SHP77 (cell line): ENCODE measurements around the gene CIAO3.

Experiments
- DNase-seq, 2 experiments: peaks; one replicate each; lab custom pipeline; 2025; lab: John Stamatoyannopoulos, UW

CIAO3 gene

GRCh38 chr16:775236-775796 lies 34.5 kb upstream of the CIAO3 start:
- DNase-seq: no peak

GRCh38 chr16:774086-775001 lies 33.5 kb upstream of the CIAO3 start:
- DNase-seq: no peak

- no peak for DNase-seq
These were observed 32.2 kb upstream of the CIAO3 start for GRCh38 chr16:772959-773358.

GRCh38 chr16:770411-770810 lies 29.6 kb upstream of the CIAO3 start:
- DNase-seq: no peak

- DNase-seq: no peak
These were observed 29.1 kb upstream of the CIAO3 start for GRCh38 chr16:769934-770333.

- DNase-seq: no peak
These were observed 28.5 kb upstream of the CIAO3 start for GRCh38 chr16:769184-769784.

- no peak for DNase-seq
These were observed 27.6 kb upstream of the CIAO3 start for GRCh38 chr16:768428-768827.

GRCh38 chr16:767743-768235 lies 27.0 kb upstream of the CIAO3 start:
- no peak for DNase-seq

GRCh38 chr16:766820-767640 lies 26.2 kb upstream of the CIAO3 start:
- no peak for DNase-seq

- no peak for DNase-seq
These were observed 25.4 kb upstream of the CIAO3 start for GRCh38 chr16:766008-766819.

GRCh38 chr16:765488-765865 lies 24.7 kb upstream of the CIAO3 start:
- no peak for DNase-seq

- DNase-seq: no peak
These were observed 24.2 kb upstream of the CIAO3 start for GRCh38 chr16:764848-765487.

- DNase-seq: no peak
These were observed 23.5 kb upstream of the CIAO3 start for GRCh38 chr16:764184-764750.

GRCh38 chr16:763369-764183 lies 22.8 kb upstream of the CIAO3 start:
- no peak for DNase-seq

- DNase-seq: no peak
These were observed 21.9 kb upstream of the CIAO3 start for GRCh38 chr16:762595-763268.

- DNase-seq: no peak
These were observed 21.1 kb upstream of the CIAO3 start for GRCh38 chr16:761625-762513.

- no peak for DNase-seq
These were observed 19.9 kb upstream of the CIAO3 start, which contains the start of gene MSLN for GRCh38 chr16:760545-761343. TSS of gene MSLN (plus strand) at chr16:760734. CDS start at chr16:762681, 1,947 bp downstream.
